Omental fat pad (tissue), 4 donors: ENCODE data around the gene GALNT17. TPM values are rescaled to one million over a fixed set of nuclear protein-coding genes. Genes with fewer than 3 reads are reported as not detected.

ENCODE experiments used
- ATAC-seq: fragments of 150-250 bp; one replicate; pipeline ENCODE4 v1.9.1; 2016; ENCODE audit warnings: mild to moderate bottlenecking, moderate library complexity; ENCODE audit not compliant: low FRiP score
- DNase-seq: peaks from one replicate; pipeline ENCODE4 v3.0.0-alpha.2; 2019; ENCODE audit warnings: low spot score
- total RNA-seq, 4 donors: library from RNA; depleted of rRNA; stranded (reverse); fragments of >200 nt; gene quantifications; one replicate each; pipeline ENCODE4 v1.1.0, GENCODE V29; 2016
- TF ChIP-seq, protein P1 (sequence below), 3 donors: fragments of 450-650 bp; IDR thresholded peaks; one replicate each; pipeline ENCODE4 v1.5.1; 2016 to 2017; ENCODE audit warnings: antibody characterized with exemption in 3 of 3, mild to moderate bottlenecking in 3 of 3, moderate library complexity in 2 of 3

The GALNT17 gene
- total RNA-seq, 4 donors from 2014 or later = 1.6 to 12.6 (median 2.9) TPM

GRCh38 chr7:71135663-71136062, 3.7 kb downstream of the GALNT17 start:
- DNase-seq (no peak), ATAC-seq (no peak)
- TF ChIP-seq, protein P1, sequence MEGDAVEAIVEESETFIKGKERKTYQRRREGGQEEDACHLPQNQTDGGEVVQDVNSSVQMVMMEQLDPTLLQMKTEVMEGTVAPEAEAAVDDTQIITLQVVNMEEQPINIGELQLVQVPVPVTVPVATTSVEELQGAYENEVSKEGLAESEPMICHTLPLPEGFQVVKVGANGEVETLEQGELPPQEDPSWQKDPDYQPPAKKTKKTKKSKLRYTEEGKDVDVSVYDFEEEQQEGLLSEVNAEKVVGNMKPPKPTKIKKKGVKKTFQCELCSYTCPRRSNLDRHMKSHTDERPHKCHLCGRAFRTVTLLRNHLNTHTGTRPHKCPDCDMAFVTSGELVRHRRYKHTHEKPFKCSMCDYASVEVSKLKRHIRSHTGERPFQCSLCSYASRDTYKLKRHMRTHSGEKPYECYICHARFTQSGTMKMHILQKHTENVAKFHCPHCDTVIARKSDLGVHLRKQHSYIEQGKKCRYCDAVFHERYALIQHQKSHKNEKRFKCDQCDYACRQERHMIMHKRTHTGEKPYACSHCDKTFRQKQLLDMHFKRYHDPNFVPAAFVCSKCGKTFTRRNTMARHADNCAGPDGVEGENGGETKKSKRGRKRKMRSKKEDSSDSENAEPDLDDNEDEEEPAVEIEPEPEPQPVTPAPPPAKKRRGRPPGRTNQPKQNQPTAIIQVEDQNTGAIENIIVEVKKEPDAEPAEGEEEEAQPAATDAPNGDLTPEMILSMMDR (IDR thresholded peaks at IDR 0.05) = no peak

- no peak for DNase-seq
- ATAC-seq = no peak
- TF ChIP-seq, protein P1 (IDR thresholded peaks at IDR 0.05) = no peak
Measured at GRCh38 chr7:71137479-71137878, 5.5 kb downstream of the GALNT17 start.

- TF ChIP-seq, protein P1 (IDR thresholded peaks at IDR 0.05) = no peak
- DNase-seq = no peak
- no peak for ATAC-seq
Measured at GRCh38 chr7:71140264-71140663, 8.3 kb downstream of the GALNT17 start.

GRCh38 chr7:71144963-71145362, 13.0 kb downstream of the GALNT17 start:
- no peak for ATAC-seq
- DNase-seq = no peak
- TF ChIP-seq, protein P1 (IDR thresholded peaks at IDR 0.05) = no peak

DNA sequence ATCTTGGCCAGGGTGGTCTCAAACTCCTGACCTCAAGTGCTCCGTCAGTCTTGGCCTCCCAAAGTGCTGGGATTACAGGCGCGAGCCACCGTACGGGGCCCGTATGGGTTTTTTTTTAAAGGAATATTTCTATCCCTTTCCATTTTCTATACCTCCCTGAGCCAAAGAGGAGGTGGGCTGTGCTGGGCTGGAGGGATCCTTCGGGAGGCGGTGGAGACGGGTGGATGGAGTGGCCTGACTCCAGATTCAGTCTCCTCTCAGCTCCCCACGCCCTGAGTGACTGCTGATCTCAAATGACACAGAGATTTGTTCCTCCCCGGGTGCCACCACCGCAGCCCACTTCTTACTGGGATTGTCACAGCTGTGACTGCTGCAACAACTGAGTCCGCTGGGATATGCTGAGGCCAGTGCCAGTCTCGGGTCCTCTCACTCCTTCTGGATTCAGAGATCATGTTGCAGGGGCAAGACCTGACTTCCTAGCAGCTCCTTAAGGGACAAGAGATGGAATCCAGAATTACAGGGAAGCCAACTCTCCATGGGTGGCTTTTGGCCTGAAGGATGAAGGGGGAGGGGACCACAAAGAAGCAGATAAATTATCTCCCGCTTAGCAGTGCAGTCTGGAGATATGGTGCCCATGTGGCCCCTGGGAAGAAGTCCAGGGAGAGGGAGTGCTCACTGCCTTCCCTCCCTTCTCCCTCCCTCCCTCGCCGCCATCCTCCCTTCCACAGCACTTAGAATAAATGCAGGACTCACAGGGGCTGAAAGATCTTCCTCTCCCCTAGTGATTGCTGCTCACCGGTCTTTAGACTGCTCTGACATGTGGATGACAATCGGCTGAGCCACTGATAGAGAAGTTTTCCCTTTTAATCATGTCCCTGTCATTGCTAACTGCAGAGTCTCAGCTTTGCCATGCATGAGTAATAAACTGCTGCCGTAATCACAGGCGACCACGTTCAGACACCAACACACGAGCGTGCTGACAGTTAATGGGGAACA, 14.3 kb downstream of the GALNT17 start:
- ATAC-seq (no peak), DNase-seq (no peak)
- TF ChIP-seq, protein P1 (IDR thresholded peaks at IDR 0.05) = no peak

- TF ChIP-seq, protein P1 (IDR thresholded peaks at IDR 0.05) = no peak
- DNase-seq (no peak), ATAC-seq (no peak)
Measured at GRCh38 chr7:71148098-71148497, 16.2 kb downstream of the GALNT17 start.

DNA sequence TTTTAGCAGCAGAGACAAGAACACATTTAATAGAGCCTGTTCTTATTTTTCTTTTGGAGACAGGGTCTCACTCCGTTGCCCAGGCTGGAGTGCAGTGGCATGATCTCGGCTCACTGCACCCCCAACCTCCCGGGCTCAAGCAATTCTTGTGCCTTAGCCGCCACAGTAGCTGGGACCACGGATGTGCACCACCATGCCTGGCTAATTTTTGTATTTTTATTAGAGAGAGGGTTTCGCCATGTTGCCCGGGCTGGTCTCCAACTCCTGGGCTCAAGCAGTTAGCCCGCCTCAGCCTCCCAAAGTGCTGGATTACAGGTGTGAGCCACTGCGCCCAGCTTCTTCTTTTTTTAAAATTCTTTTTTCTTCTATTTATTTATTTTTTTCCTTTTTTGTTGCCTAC, 23.3 kb downstream of the GALNT17 start:
- DNase-seq (no peak), ATAC-seq (no peak)
- TF ChIP-seq, protein P1 (IDR thresholded peaks at IDR 0.05) = no peak
